SK-N-SH (cell line): ENCODE measurements around the gene FMO1. TPM values are rescaled to one million over a fixed set of nuclear protein-coding genes. Genes with fewer than 3 reads are reported as not detected.

Experiments
- CTCF ChIA-PET: fragments of 300-600, 350-600 bp; formaldehyde crosslinking; extraction: SDS; loops from one replicate; lab custom pipeline; 2021; lab: Yijun Ruan, JAX
- POLR2A ChIA-PET: fragments of 350-600 bp; sonication (Branson Sonifier 250); formaldehyde crosslinking; extraction: SDS; loops from one replicate; lab custom pipeline; 2020; ENCODE audit warnings: antibody characterized with exemption, inconsistent platforms; lab: Yijun Ruan, JAX
- DNase-seq: peaks from one replicate; pipeline ENCODE4 v3.0.0; 2012
- H2AFZ ChIP-seq: fragments of 200-600 bp; sonication (generic); 2 replicates; pipeline ENCODE4 v1.8.1; 2016; ENCODE audit warnings: antibody characterized with exemption, mild to moderate bottlenecking, low read depth
- H3F3A ChIP-seq: fragments of 200-600 bp; sonication (generic); replicated peaks from 2 replicates; pipeline ENCODE3; 2016; ENCODE audit warnings: antibody characterized with exemption, mild to moderate bottlenecking; ENCODE audit not compliant: insufficient read depth
- H3K27ac ChIP-seq, 2 experiments: fragments of 200-500 bp in 1 of 2; fragments of 200-600 bp in 1 of 2; sonication (Bioruptor generic) in 1 of 2; sonication (generic), shearing (Covaris generic) in 1 of 2; 2 replicates each; pipeline versions ENCODE4 v1.5.1 to v1.6.1; 2014 to 2016; ENCODE audit warnings: low read depth in 2 of 2, inconsistent platforms in 1 of 2, low read length in 1 of 2, mild to moderate bottlenecking in 1 of 2, mixed read lengths in 1 of 2
- H3K27me3 ChIP-seq: fragments of 200-600 bp; sonication (generic), shearing (Covaris generic); 2 replicates; pipeline ENCODE4 v1.6.1; 2016; ENCODE audit warnings: mixed run types; ENCODE audit not compliant: insufficient read depth
- H3K36me3 ChIP-seq, 2 experiments: fragments of 200-500 bp in 1 of 2; fragments of 200-600 bp in 1 of 2; sonication (Bioruptor generic) in 1 of 2; sonication (generic) in 1 of 2; replicated peaks in 1 of 2; 2 replicates each; pipeline versions ENCODE3 to v1.5.1; 2014 to 2016; ENCODE audit warnings: low read length in 1 of 2, mild to moderate bottlenecking in 1 of 2; ENCODE audit not compliant: insufficient read depth in 2 of 2, control insufficient read depth in 1 of 2
- H3K4me1 ChIP-seq, 2 experiments: fragments of 200-500 bp in 1 of 2; fragments of 200-600 bp in 1 of 2; sonication (Bioruptor generic) in 1 of 2; sonication (generic), shearing (Covaris generic) in 1 of 2; 2 replicates each; pipeline versions ENCODE4 v1.5.1 to v1.6.1; 2014 to 2016; ENCODE audit warnings: low read depth in 1 of 2, low read length in 1 of 2, mixed run types in 1 of 2; ENCODE audit not compliant: insufficient read depth in 2 of 2, control insufficient read depth in 1 of 2
- H3K4me2 ChIP-seq: fragments of 200-600 bp; sonication (generic), shearing (Covaris generic); 2 replicates; pipeline ENCODE4 v1.6.1; 2017; ENCODE audit warnings: mixed run types
- H3K4me3 ChIP-seq, 2 experiments: fragments of 200-500 bp in 1 of 2; fragments of 200-600 bp in 1 of 2; sonication (Bioruptor generic) in 1 of 2; sonication (generic), shearing (Covaris generic) in 1 of 2; 2 replicates each; pipeline versions ENCODE4 v1.5.1 to v1.8.1; 2014 to 2016; ENCODE audit warnings: low read depth in 2 of 2, inconsistent platforms in 1 of 2, low read length in 1 of 2, mild to moderate bottlenecking in 1 of 2, mixed read lengths in 1 of 2, moderate library complexity in 1 of 2
- H3K79me2 ChIP-seq: fragments of 200-600 bp; sonication (generic); 2 replicates; pipeline ENCODE4 v1.8.1; 2017; ENCODE audit warnings: mild to moderate bottlenecking; ENCODE audit not compliant: insufficient read depth
- H3K9ac ChIP-seq: fragments of 200-600 bp; sonication (generic); 2 replicates; pipeline ENCODE4 v1.6.1; 2017; ENCODE audit warnings: mixed run types
- H3K9me2 ChIP-seq: fragments of 200-600 bp; sonication (generic); 2 replicates; pipeline ENCODE4 v1.6.1; 2017; ENCODE audit warnings: mixed run types
- H3K9me3 ChIP-seq: fragments of 200-600 bp; sonication (generic); 2 replicates; pipeline ENCODE4 v1.6.1; 2017; ENCODE audit warnings: mixed run types, mild to moderate bottlenecking, moderate library complexity
- H4K20me1 ChIP-seq: fragments of 200-600 bp; sonication (generic); 2 replicates; pipeline ENCODE4 v1.6.1; 2017; ENCODE audit warnings: mild to moderate bottlenecking, mixed run types; ENCODE audit not compliant: insufficient read depth
- CHD2 ChIP-seq: fragments of 150-350 bp; IDR thresholded peaks from 2 replicates; pipeline ENCODE4 v1.6.1; 2018; ENCODE audit warnings: low read length; ENCODE audit not compliant: partially characterized antibody
- EP300 ChIP-seq, 2 experiments: IDR thresholded peaks; 2 replicates each; pipeline versions ENCODE4 v1.4.0 to v1.6.1; 2012; ENCODE audit warnings: borderline replicate concordance in 1 of 2, low read depth in 1 of 2, low read length in 1 of 2
- EZH2phosphoT487 ChIP-seq: fragments of 200-600 bp; sonication (generic); IDR thresholded peaks from 2 replicates; pipeline ENCODE4 v1.6.1; 2017; ENCODE audit warnings: low read depth, mixed run types, mild to moderate bottlenecking, antibody characterized with exemption, moderate library complexity, borderline replicate concordance
- FOXM1 ChIP-seq: IDR thresholded peaks from 2 replicates; pipeline ENCODE4 v1.4.0; 2012; ENCODE audit warnings: low read depth, mild to moderate bottlenecking
- GATA2 ChIP-seq: sonication (generic); formaldehyde crosslinking; IDR thresholded peaks from 2 replicates; pipeline ENCODE4 v1.5.0; 2020; ENCODE audit warnings: mild to moderate bottlenecking, missing genetic modification reagents
- IRF3 ChIP-seq: fragments of 150-350 bp; IDR thresholded peaks from 2 replicates; pipeline ENCODE4 v1.6.1; 2016; ENCODE audit warnings: mild to moderate bottlenecking, low read depth, low read length
- MAX ChIP-seq: IDR thresholded peaks from 2 replicates; pipeline ENCODE4 v1.4.0; 2012; ENCODE audit warnings: low read depth
- MEF2A ChIP-seq: IDR thresholded peaks from 2 replicates; pipeline ENCODE4 v1.4.0; 2012; ENCODE audit warnings: low read depth, borderline replicate concordance
- NFIC ChIP-seq: IDR thresholded peaks from 2 replicates; pipeline ENCODE4 v1.4.0; 2012; ENCODE audit warnings: borderline replicate concordance
- NRF1 ChIP-seq: IDR thresholded peaks from 2 replicates; pipeline ENCODE4 v1.6.1; 2012; ENCODE audit warnings: low read depth, mild to moderate bottlenecking, low read length
- PBX3 ChIP-seq: IDR thresholded peaks from 2 replicates; pipeline ENCODE4; 2012
- RAD21 ChIP-seq: IDR thresholded peaks from 2 replicates; pipeline ENCODE4 v1.6.1; 2012; ENCODE audit warnings: mild to moderate bottlenecking, low read length
- RCOR1 ChIP-seq: fragments of 150-350 bp; IDR thresholded peaks from 2 replicates; pipeline ENCODE4 v1.6.1; 2017; ENCODE audit warnings: antibody characterized with exemption, low read length
- SIN3A ChIP-seq: IDR thresholded peaks from 2 replicates; pipeline ENCODE4 v1.6.1; 2012; ENCODE audit warnings: low read depth, mild to moderate bottlenecking, low read length, moderate library complexity, borderline replicate concordance
- TAF1 ChIP-seq: IDR thresholded peaks from 2 replicates; pipeline ENCODE4 v1.6.1; 2012; ENCODE audit warnings: low read depth, mild to moderate bottlenecking, low read length, moderate library complexity, borderline replicate concordance
- TCF12 ChIP-seq: IDR thresholded peaks from 2 replicates; pipeline ENCODE4 v1.4.0; 2012
- TEAD4 ChIP-seq: IDR thresholded peaks from 2 replicates; pipeline ENCODE4 v1.4.0; 2012; ENCODE audit warnings: mild to moderate bottlenecking, borderline replicate concordance; ENCODE audit not compliant: insufficient read depth
- USF2 ChIP-seq: fragments of 150-350 bp; IDR thresholded peaks from 2 replicates; pipeline ENCODE4 v1.6.1; 2017; ENCODE audit warnings: antibody characterized with exemption, low read length, low read depth, borderline replicate concordance
- YY1 ChIP-seq: IDR thresholded peaks from 2 replicates; pipeline ENCODE4 v1.4.0; 2012; ENCODE audit warnings: low read depth, mild to moderate bottlenecking
- WGBS: methylation state at CpG from one replicate; pipeline ENCODE4 v1.1.6; 2017; ENCODE audit warnings: low lambda C conversion rate; 5-methylcytosine and 5-hydroxymethylcytosine counted together
- polyA plus RNA-seq, 3 experiments: library from polyadenylated mRNA; depleted of rRNA; stranded (reverse); fragments of >200 nt; gene quantifications; 2 replicates each; pipeline ENCODE4 v1.2.3, GENCODE V29; 2012

The FMO1 gene
- polyA plus RNA-seq, 1 of the 3 experiments (the other 2 are of a cell fraction) = not detected

- Histone ChIP-seq H3K4me1 (peaks cover 0 to 6% of the 10 kb centered on the region in 2 experiments; a peak in 1 of 4 replicates), H3K9me3 (peaks cover 12% of the 10 kb centered on the region), H3F3A (no peaks in the 10 kb centered on the region), H4K20me1 (no peaks in the 10 kb centered on the region), H3K79me2 (no peaks in the 10 kb centered on the region), H3K9ac (no peak overlapping the region), H3K27me3 (peaks cover 6% of the 10 kb centered on the region; the same call in 1 of the 2 replicates), H2AFZ (no peak overlapping the region), H3K36me3 (no peaks in the 10 kb centered on the region), H3K4me2 (no peak overlapping the region), H3K27ac (no peak overlapping the region), H3K4me3 (no peak overlapping the region), H3K9me2 (no peaks in the 10 kb centered on the region)
- POLR2A ChIA-PET = no interaction called here
- CTCF ChIA-PET = interaction anchor here (1.3 kb wide), 1 partner anchor 18 kb away, joined by 6 read pairs; the partner anchor contains the start of gene FMO4
- DNase-seq = no peak
- no peak for TF ChIP-seq NFIC
- TF ChIP-seq NRF1 = no peak
- TF ChIP-seq EZH2phosphoT487 = no peak
- TF ChIP-seq FOXM1 = no peak
- TF ChIP-seq GATA2 (CRISPR knock-in tag) = no peak
- TF ChIP-seq MEF2A = no peak
- TF ChIP-seq YY1 = no peak
- WGBS = 3% methylated on average over 2 of the region's 2 CpGs
Measured at GRCh38 chr1:171296897-171297296, 48.6 kb downstream of the FMO1 start.

- no peaks in the 10 kb centered on the region for H3F3A ChIP-seq
- 7% methylated on average over 4 of the region's 4 CpGs for WGBS
- no peak overlapping the region for H3K27ac ChIP-seq
- no peak overlapping the region for H3K4me2 ChIP-seq
- TF ChIP-seq NFIC (no peak), MAX (no peak), USF2 (no peak), FOXM1 (no peak)
- peaks cover 12% of the 10 kb centered on the region for H3K9me3 ChIP-seq
- ChIA-PET CTCF (no interaction called here), POLR2A (no interaction called here)
- no peaks in the 10 kb centered on the region for H3K79me2 ChIP-seq
- no peak overlapping the region for H3K9ac ChIP-seq
- peaks cover 0 to 2% of the 10 kb centered on the region in 2 experiments; a peak in 1 of 4 replicates for H3K4me1 ChIP-seq
- H2AFZ ChIP-seq = no peak overlapping the region
- no peaks in the 10 kb centered on the region for H4K20me1 ChIP-seq
- no peak for DNase-seq
- H3K27me3 ChIP-seq = peaks cover 6% of the 10 kb centered on the region; the same call in 1 of the 2 replicates
- no peaks in the 10 kb centered on the region for H3K9me2 ChIP-seq
- H3K36me3 ChIP-seq = no peaks in the 10 kb centered on the region
- H3K4me3 ChIP-seq = no peak overlapping the region
Measured at GRCh38 chr1:171298696-171299095, 50.4 kb downstream of the FMO1 start.

- Histone ChIP-seq H3K79me2 (no peaks in the 10 kb centered on the region), H3K4me3 (no peak overlapping the region), H2AFZ (no peak overlapping the region), H3K4me2 (no peak overlapping the region), H3K9me2 (no peaks in the 10 kb centered on the region), H3K27me3 (peaks cover 6% of the 10 kb centered on the region; the same call in 1 of the 2 replicates), H3K4me1 (peaks cover 0 to 2% of the 10 kb centered on the region in 2 experiments; a peak in 1 of 4 replicates), H3K9me3 (peaks cover 12% of the 10 kb centered on the region), H3K36me3 (no peaks in the 10 kb centered on the region), H3K9ac (no peak overlapping the region), H4K20me1 (no peaks in the 10 kb centered on the region), H3F3A (no peaks in the 10 kb centered on the region), H3K27ac (no peak overlapping the region)
- WGBS = 6% methylated on average over 2 of the region's 2 CpGs
- POLR2A ChIA-PET = no interaction called here
- CTCF ChIA-PET = no interaction called here
- no peak for DNase-seq
- TF ChIP-seq RAD21 = no peak
- TF ChIP-seq CHD2 = no peak
- no peak for TF ChIP-seq EP300 (IDR thresholded peaks at IDR 0.05; ENCODE audit: borderline replicate concordance in 1 of 2, low read depth in 1 of 2, low read length in 1 of 2)
- no peak for TF ChIP-seq TEAD4
- no peak for TF ChIP-seq PBX3
- TF ChIP-seq FOXM1 = no peak
- no peak for TF ChIP-seq RCOR1
- TF ChIP-seq NRF1 = no peak
- TF ChIP-seq TAF1 = no peak
- no peak for TF ChIP-seq GATA2 (CRISPR knock-in tag)
- no peak for TF ChIP-seq IRF3
- TF ChIP-seq TCF12 = no peak
- no peak for TF ChIP-seq SIN3A
Measured at GRCh38 chr1:171299342-171299741, 51.0 kb downstream of the FMO1 start.
